Memory B cell (primary cell): ENCODE measurements around the gene PLA2G5.

ENCODE experiments used
- ATAC-seq: fragments of 150-1000 bp; cut with Tn5 transposase; 2 replicates; pipeline ENCODE4 v1.10.0; 2021; ENCODE audit warnings: low read depth, mild to moderate bottlenecking, moderate library complexity
- DNase-seq, 2 donors: peaks; one replicate each; pipeline ENCODE4 v3.0.0; 2022; ENCODE audit warnings: low spot score in 2 of 2
- H3K27ac Mint-ChIP-seq: one replicate; pipeline ENCODE4 v1.8.0; 2022; ENCODE audit warnings: mild to moderate bottlenecking, moderate library complexity, mixed read lengths
- H3K27me3 Mint-ChIP-seq: one replicate; pipeline ENCODE4 v1.8.0; 2022; ENCODE audit warnings: mixed read lengths
- H3K36me3 Mint-ChIP-seq: one replicate; pipeline ENCODE4 v1.8.0; 2022; ENCODE audit warnings: mild to moderate bottlenecking, mixed read lengths
- H3K4me1 Mint-ChIP-seq: one replicate; pipeline ENCODE4 v1.8.0; 2022; ENCODE audit warnings: mixed read lengths
- H3K4me3 Mint-ChIP-seq: one replicate; pipeline ENCODE4 v1.8.0; 2022; ENCODE audit warnings: mild to moderate bottlenecking, moderate library complexity, mixed read lengths
- H3K9me3 Mint-ChIP-seq: one replicate; pipeline ENCODE4 v1.8.0; 2022; ENCODE audit warnings: mixed read lengths

PLA2G5 gene

DNA sequence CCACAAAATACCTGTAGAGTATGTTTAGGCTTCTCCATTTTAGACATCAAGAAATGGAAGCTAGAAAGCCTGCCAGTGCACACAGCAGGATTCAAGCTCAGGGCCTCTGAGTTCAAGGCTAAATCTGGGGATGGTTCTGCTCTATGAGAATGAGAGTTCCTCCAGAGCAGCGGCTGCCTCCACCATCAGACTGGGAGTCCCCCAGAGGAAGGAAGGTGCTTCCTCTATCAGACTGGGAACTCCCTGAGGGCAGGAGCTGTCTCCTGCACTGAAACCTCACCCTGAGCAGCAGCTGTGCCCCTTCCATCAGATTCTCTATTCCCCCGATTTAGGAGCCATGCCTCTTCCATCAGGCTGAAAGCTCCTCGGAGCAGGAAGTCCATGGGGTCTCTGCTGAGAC lies 20.1 kb downstream of the PLA2G5 start:
- no peak for ATAC-seq

DNA sequence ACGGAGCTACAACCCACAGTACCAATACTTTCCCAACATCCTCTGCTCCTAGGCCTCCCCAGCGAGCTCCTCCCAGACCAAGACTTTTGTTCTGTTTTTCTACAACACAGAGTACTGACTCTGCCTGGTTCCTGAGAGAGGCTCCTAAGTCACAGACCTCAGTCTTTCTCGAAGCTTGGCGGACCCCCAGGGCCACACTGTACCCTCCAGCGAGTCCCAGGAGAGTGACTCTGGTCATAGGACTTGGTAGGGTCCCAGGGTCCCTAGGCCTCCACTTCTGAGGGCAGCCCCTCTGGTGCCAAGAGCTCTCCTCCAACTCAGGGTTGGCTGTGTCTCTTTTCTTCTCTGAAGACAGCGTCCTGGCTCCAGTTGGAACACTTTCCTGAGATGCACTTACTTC lies 20.6 kb downstream of the PLA2G5 start:
- H3K27me3 Mint-ChIP-seq, result peaks cover 2% of the 10 kb centered on the region
- no peak overlapping the region for H3K4me3 Mint-ChIP-seq
- no peaks in the 10 kb centered on the region for H3K9me3 Mint-ChIP-seq

More for the DNA sequence above, 20.1 kb downstream of the PLA2G5 start:
- no peak for DNase-seq
- H3K4me3 Mint-ChIP-seq, result no peak overlapping the region
- no peaks in the 10 kb centered on the region for H3K36me3 Mint-ChIP-seq
- peaks cover 4% of the 10 kb centered on the region for H3K4me1 Mint-ChIP-seq
- peaks cover 2% of the 10 kb centered on the region for H3K27me3 Mint-ChIP-seq
- H3K27ac Mint-ChIP-seq, result no peak overlapping the region
- H3K9me3 Mint-ChIP-seq, result no peaks in the 10 kb centered on the region

GRCh38 chr1:20093303-20093702 lies 23.3 kb downstream of the PLA2G5 start:
- Mint-ChIP-seq H3K4me1 (no peaks in the 10 kb centered on the region), H3K9me3 (no peaks in the 10 kb centered on the region), H3K36me3 (no peaks in the 10 kb centered on the region), H3K4me3 (no peak overlapping the region), H3K27me3 (peaks cover 2% of the 10 kb centered on the region), H3K27ac (no peak overlapping the region)
- ATAC-seq (no peak), DNase-seq (no peak)

More for the DNA sequence above, 20.6 kb downstream of the PLA2G5 start:
- Mint-ChIP-seq H3K36me3 (no peaks in the 10 kb centered on the region), H3K4me1 (peaks cover under 1% of the 10 kb centered on the region), H3K27ac (no peak overlapping the region)
- DNase-seq (no peak), ATAC-seq (no peak)

GRCh38 chr1:20093940-20094391 lies 24.0 kb downstream of the PLA2G5 start:
- H3K36me3 Mint-ChIP-seq, result no peaks in the 10 kb centered on the region
- no peaks in the 10 kb centered on the region for H3K9me3 Mint-ChIP-seq
- H3K27ac Mint-ChIP-seq, result no peak overlapping the region
- DNase-seq (no peak), ATAC-seq (no peak)
- peaks cover 2% of the 10 kb centered on the region for H3K27me3 Mint-ChIP-seq
- H3K4me1 Mint-ChIP-seq, result no peaks in the 10 kb centered on the region
- H3K4me3 Mint-ChIP-seq, result no peak overlapping the region

DNA sequence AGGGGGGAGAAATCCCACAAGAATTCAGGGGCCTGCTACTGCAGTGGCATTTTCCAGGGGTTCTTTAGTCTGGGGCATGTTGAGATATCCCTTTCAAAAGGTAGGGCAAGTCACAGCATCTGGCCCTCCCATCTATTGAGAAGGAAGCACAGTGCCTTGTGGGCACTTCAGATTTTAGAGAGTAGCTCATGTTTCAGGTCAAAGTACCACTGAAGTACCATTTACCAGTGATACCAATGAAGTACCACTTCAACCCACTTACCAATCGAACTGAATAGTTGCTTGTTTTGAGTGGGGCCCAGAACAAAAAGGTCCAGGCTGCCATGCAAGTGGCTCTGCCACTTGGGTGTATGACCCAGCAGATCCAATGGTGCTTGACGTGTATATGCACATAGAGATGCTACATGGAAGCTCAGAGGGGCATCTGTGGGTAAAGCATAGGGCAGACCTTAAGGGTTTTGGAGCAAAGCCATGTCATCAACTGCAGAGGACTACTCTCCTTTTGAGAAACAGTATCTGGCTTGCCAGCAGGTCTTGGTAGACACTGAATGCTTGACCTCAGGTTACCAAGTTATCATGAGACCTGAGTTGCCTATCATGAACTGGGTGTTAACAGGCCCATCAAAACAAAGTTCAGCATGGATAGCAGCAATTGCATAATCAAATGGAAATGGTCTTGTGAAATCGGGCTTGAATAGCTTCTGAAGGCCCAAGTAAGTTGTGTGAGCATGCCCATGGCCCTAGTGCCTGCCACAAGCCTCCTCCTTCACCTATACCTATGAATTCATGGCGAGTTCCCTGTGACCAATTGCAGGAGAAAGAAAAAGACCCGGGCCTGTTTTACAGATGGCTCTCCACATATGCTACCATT lies 25.8 kb downstream of the PLA2G5 start:
- ATAC-seq (no peak), DNase-seq (no peak)
- H3K27me3 Mint-ChIP-seq, result no peaks in the 10 kb centered on the region
- no peak overlapping the region for H3K27ac Mint-ChIP-seq
- H3K4me3 Mint-ChIP-seq, result no peak overlapping the region
- H3K4me1 Mint-ChIP-seq, result peaks cover under 1% of the 10 kb centered on the region
- no peaks in the 10 kb centered on the region for H3K9me3 Mint-ChIP-seq
- H3K36me3 Mint-ChIP-seq, result no peaks in the 10 kb centered on the region

DNA sequence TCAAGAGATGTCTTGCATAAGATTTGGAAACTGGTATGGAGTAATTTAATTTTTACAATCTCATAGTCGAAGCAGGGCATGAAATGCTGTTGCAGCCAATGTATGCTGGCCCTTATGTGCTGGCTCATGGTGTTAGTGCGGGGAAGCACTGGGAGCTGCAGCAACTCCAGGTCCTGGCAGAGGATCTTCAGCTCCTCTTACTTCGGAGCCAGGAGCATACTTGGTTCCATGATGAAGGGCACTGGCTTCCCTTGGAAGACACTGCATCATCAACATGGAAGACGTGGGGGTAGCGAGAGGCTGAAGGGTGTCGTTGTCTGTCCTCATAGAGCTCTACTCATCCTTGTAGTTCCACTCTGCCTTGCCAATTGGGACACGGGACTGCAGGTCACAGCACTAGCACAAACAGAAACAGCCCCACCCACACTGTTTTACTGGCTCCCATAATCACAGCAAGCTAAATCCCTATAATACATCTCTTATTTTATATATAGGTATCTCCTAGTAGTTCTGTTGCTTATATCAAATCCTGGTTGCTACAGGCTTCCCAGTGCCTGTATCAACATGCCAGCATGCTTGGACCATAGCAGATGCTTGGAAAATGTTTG lies 26.9 kb downstream of the PLA2G5 start:
- no peak for DNase-seq
- peaks cover 2% of the 10 kb centered on the region for H3K27me3 Mint-ChIP-seq
- H3K4me3 Mint-ChIP-seq, result no peak overlapping the region
- no peaks in the 10 kb centered on the region for H3K36me3 Mint-ChIP-seq
- no peaks in the 10 kb centered on the region for H3K9me3 Mint-ChIP-seq
- H3K27ac Mint-ChIP-seq, result no peak overlapping the region
- H3K4me1 Mint-ChIP-seq, result peaks cover 4% of the 10 kb centered on the region
- no peak for ATAC-seq

GRCh38 chr1:20099533-20099932 lies 29.5 kb downstream of the PLA2G5 start:
- peaks cover 2% of the 10 kb centered on the region for H3K27me3 Mint-ChIP-seq
- no peak for ATAC-seq

GRCh38 chr1:20100632-20101355 lies 30.8 kb downstream of the PLA2G5 start:
- ATAC-seq, result peak; percentile 86

More at GRCh38 chr1:20099533-20099932, 29.5 kb downstream of the PLA2G5 start:
- H3K4me3 Mint-ChIP-seq, result no peak overlapping the region
- peaks cover 4% of the 10 kb centered on the region for H3K4me1 Mint-ChIP-seq
- H3K27ac Mint-ChIP-seq, result no peak overlapping the region
- H3K36me3 Mint-ChIP-seq, result no peaks in the 10 kb centered on the region
- DNase-seq, result no peak
- no peaks in the 10 kb centered on the region for H3K9me3 Mint-ChIP-seq

GRCh38 chr1:20102875-20103274 lies 32.9 kb downstream of the PLA2G5 start:
- DNase-seq (no peak), ATAC-seq (no peak)
- H3K36me3 Mint-ChIP-seq, result no peaks in the 10 kb centered on the region
- H3K9me3 Mint-ChIP-seq, result no peaks in the 10 kb centered on the region
- H3K27ac Mint-ChIP-seq, result no peak overlapping the region
- H3K4me3 Mint-ChIP-seq, result no peak overlapping the region
- H3K27me3 Mint-ChIP-seq, result peaks cover 2% of the 10 kb centered on the region
- peaks cover 4% of the 10 kb centered on the region for H3K4me1 Mint-ChIP-seq

More at GRCh38 chr1:20100632-20101355, 30.8 kb downstream of the PLA2G5 start:
- Mint-ChIP-seq H3K27me3 (peaks cover 2% of the 10 kb centered on the region), H3K27ac (no peak overlapping the region), H3K4me3 (no peak overlapping the region), H3K9me3 (no peaks in the 10 kb centered on the region), H3K4me1 (peaks cover 4% of the 10 kb centered on the region), H3K36me3 (no peaks in the 10 kb centered on the region)
- peak; percentile 46 to 50 for DNase-seq

DNA sequence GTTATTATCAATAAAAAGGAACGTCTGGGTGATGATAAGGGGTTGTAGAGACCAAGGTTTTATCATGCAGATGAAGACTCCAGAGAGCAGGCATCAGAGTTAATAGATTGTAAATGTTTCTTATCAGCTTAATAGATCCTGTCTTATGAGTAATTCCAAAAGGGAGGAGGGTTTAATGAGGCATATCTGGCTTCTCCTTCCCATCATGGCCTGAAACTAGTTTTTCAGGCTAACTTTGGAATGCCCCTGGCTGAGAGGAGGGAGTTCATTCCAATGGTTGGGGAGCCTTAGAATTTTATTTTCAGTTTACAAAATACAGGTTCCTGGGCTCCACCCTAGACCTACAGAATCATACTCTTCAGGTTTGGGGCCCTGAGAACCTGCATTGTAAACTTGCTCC lies 35.9 kb downstream of the PLA2G5 start:
- H3K36me3 Mint-ChIP-seq, result no peaks in the 10 kb centered on the region
- no peak for DNase-seq
- H3K27me3 Mint-ChIP-seq, result peaks cover 4% of the 10 kb centered on the region
- no peak overlapping the region for H3K4me3 Mint-ChIP-seq
- no peaks in the 10 kb centered on the region for H3K9me3 Mint-ChIP-seq
- peaks cover 6% of the 10 kb centered on the region for H3K4me1 Mint-ChIP-seq
- ATAC-seq, result no peak
- no peak overlapping the region for H3K27ac Mint-ChIP-seq

GRCh38 chr1:20107351-20107750 lies 37.4 kb downstream of the PLA2G5 start:
- no peaks in the 10 kb centered on the region for H3K9me3 Mint-ChIP-seq
- H3K27ac Mint-ChIP-seq, result no peak overlapping the region
- no peak for DNase-seq

DNA sequence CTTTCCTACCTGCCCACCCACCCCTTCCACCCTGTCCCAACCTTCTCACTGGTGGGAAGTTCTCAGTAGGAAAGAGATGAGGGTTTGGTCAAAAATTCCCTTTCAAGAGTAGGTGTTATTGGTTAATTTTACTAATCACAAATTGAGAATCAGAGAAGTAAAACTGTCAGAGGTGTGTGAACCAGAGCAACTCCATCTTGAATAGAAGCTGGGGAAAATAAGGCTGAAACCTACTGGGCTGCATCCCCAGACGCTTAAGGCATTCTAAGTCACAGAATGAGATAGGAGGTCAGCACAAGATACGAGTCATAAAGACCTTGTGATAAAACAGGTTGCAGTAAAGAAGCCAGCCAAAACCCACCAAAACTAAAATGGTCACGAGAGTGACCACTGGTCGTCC lies 37.8 kb downstream of the PLA2G5 start:
- H3K4me1 Mint-ChIP-seq, result peaks cover 3% of the 10 kb centered on the region
- ATAC-seq (no peak), DNase-seq (no peak)
- no peaks in the 10 kb centered on the region for H3K36me3 Mint-ChIP-seq
- H3K27me3 Mint-ChIP-seq, result peaks cover 1% of the 10 kb centered on the region
- no peak overlapping the region for H3K27ac Mint-ChIP-seq
- H3K4me3 Mint-ChIP-seq, result no peak overlapping the region
- H3K9me3 Mint-ChIP-seq, result no peaks in the 10 kb centered on the region

More at GRCh38 chr1:20107351-20107750, 37.4 kb downstream of the PLA2G5 start:
- ATAC-seq, result no peak
- H3K4me3 Mint-ChIP-seq, result no peak overlapping the region
- H3K27me3 Mint-ChIP-seq, result peaks cover 1% of the 10 kb centered on the region
- H3K4me1 Mint-ChIP-seq, result peaks cover 3% of the 10 kb centered on the region
- no peaks in the 10 kb centered on the region for H3K36me3 Mint-ChIP-seq

DNA sequence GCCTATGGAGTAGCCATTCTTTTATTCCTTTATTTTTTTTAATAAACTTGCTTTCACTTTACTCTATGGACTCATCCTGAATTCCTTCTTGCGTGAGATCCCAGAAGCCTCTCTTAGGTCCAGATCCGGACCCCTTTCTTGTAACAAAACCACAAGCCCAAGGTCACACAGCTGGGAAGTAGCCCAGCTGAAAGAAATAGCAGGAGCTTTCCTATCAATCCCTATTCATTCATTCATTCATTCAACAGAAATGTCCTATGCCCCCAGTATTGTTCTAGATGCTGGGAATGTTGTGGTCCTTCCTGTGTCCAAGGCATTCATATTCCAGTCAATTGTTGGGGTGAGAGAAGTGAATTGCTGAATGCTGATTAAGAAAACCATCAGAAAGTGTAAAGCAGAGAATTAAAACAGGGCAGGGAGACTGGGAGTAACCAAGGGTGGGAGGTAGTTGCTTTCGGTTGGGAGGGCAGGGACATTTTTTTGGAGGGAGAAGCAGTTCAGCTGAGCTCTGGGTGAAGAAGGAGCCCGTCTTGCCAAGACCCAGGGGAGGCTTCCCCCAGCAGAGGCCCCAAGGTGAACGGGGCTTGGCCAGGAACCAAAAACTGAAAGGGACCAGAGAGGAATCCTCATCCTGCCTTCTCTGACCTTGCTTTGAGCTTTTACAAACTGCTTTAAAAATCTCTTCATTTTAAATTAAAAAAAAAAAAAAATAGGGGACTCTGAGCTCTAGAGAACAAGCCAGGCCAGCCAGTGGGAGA lies 38.6 kb downstream of the PLA2G5 start:
- H3K9me3 Mint-ChIP-seq, result no peaks in the 10 kb centered on the region
- H3K36me3 Mint-ChIP-seq, result no peaks in the 10 kb centered on the region
- peaks cover 3% of the 10 kb centered on the region for H3K4me1 Mint-ChIP-seq
- peaks cover 1% of the 10 kb centered on the region for H3K27me3 Mint-ChIP-seq
- ATAC-seq (no peak), DNase-seq (no peak)
- H3K27ac Mint-ChIP-seq, result no peak overlapping the region
- H3K4me3 Mint-ChIP-seq, result no peak overlapping the region
